HG02642 (cell line): ENCODE results near the gene MNDA.

ENCODE experiments used
- ATAC-seq: cut with Tn5 transposase; IDR thresholded peaks from one replicate; pipeline ENCODE4 v1.9.1; 2021; ENCODE audit warnings: mild to moderate bottlenecking; ENCODE audit not compliant: unreplicated experiment, poor library complexity

Gene MNDA

DNA sequence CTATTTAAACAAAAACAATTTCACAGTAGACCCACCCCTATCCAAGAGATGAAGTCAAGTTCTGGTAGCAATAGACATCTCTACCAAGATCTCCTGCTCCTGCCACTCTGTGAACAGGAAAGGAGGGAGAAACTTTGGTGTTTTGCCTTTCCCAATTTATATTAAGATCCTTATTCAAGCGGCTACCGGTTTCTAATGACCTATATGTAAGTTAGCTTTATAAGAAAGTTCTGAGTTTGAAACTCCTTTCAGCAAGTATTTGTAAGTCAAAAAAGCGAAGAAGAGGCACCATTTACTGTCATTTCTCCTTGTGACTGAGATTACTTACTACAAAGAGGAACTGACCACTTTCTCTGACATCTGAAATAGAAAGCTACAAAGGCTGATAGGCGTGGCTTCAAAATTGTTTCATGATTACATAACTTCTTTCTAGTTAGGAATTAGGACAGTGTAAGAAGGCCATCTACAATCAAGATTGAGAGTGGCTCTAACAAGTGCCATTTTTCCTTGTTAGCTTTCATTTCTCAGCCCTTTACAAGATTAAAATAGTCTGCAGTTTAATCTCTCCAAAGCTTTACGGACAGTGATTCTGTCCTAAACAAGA lies at the start of gene MNDA:
Gene MNDA (plus strand): TSS at position 448 of the 604 bp plus-strand sequence. CDS start 10,803 bp downstream, outside the sequence.
- ATAC-seq: peak; percentile 94

DNA sequence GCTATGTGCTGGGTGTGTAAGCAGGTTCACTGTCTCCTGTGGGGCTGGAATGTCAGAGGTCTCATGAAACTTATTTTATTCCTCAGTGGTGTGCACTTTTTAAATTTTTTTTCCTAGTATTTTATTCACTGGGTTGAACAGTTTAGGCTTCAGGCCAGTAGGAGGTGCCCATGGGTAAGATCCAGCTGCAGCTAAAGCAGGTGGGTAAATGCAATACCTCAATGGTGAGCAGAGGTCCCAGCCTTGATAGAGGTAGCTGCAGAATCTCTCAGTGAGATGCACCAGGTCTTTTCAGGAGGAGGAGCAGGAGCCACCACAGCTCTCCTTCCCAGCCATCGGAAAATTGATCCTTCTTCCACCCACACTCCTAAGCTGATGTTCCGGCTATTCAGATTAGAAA lies 37.5 kb upstream of the MNDA start:
- ATAC-seq: peak; percentile 57

- ATAC-seq: no peak
These were observed 36.9 kb upstream of the MNDA start for GRCh38 chr1:158794247-158794646.

GRCh38 chr1:158798531-158798930 lies 32.6 kb upstream of the MNDA start:
- ATAC-seq: no peak

DNA sequence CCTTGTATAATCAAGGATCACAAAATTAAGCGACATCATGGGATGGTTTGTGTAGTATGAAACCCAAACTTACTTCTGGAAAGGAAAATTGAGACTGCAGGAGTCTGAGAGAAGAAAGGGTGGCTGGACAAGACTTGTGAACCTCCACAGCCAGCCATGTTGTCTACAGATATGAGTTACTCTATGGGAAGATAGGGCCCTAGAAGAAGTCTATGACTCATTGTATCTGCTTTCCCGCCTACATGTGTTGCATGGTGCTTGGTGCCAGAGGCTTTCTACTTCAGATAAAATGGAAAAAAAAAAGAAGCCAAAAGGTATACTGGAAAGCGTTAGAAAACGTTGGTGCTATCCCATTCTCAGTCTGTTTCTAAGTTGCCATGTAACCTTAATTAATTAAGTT lies 31.5 kb upstream of the MNDA start:
- ATAC-seq: no peak

DNA sequence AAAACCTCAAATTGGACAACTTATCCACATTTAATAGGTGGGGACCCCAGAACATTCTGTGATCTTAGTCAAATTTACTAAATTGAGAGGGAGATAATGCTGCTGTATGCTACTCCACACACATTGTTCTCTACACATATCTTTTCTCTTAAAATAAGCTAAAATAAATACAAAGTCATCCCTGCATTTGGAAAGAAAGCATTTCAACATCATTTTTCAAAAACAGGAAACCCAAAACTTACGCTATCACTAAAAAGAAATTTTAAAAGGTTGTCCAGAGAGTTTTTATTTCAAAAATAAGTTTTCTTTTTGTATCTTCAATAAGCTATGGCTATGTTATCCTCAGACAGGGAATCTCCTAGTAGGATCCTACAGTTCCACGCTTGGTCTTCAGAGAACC lies 30.6 kb upstream of the MNDA start:
- ATAC-seq: no peak

DNA sequence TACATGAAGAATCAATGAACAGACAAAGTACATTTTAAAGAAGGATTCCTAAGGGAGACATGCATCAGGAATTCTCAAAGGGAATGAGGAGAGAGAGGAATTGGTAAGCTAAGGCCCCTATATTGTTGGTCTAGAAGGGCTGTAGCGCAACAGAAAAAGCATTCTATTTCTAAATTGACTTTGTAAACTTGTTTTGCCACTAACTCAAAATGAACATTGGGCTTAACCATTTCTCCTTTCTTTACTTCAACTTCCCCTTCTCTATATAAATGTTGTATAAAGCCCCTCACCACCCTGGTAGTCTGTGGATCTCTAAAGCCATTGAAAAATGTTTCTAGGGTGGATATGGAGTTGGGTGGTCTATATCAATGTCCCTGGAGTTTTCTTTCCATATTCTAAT lies 29.8 kb upstream of the MNDA start:
- ATAC-seq: no peak

DNA sequence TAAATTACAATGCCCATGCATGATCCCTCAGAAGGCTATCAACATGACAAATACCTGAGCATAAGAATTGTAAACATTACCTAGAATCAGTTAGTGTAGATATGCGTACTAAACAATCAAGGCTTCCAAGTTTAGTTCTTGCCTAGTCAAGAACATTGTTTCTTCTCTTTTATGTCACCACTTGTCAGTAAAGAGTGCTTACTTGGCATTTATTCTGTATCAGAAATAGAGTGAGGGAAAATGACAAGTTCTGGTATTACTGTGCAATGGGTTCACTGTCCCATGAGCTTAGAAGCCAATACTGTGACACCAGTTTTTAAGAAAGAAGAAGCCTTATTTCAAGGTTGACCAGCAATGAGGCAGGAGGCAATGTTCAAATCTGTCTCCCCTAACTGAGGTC lies 27.5 kb upstream of the MNDA start:
- no peak for ATAC-seq

DNA sequence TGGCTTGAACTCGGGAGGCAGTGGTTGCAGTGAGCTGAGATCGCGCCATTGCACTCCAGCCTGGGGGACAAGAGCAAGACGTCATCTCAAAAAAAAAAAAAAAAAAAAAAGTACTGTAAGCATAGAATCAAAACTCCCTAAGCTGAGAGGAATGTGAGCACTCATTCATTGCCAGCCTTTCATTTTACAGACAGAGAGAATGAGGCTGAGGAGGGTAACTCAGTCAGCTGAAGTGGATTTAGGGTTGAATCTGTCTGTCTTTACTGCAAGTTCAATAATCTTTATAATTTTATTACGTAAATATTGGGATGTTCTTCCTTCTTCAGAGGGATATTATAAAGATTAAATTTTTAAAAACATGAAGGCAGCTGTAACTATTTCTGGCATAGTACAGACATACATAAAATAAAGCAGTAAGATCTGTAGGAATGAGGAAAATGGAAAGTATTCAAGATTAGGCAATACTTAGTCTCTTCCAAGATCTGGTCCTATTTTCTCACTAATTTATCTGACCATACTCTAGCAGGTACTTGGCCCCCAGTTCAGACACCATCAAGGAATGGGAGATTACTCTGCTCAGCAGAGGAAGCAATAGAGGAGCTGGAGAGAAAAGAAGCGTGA lies 24.1 kb upstream of the MNDA start:
- ATAC-seq: no peak

DNA sequence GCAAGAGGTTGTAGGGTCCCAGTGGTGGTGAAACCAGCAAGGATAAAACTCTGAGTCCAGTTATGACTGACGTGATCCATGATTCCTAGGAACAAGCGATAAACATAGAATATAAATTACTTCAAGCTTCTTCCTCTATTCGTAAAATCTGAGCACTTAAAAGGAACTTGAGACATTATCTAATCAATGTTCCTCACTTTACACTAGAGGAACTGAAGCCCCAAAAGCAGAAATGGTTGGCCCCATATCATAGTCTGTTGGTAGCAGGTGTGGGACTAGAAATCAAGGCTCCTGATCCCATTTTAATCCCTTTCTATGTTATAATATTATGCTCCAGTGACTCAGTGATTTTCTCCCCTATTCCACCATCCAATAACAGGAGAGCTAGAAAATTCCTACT lies 21.9 kb upstream of the MNDA start:
- ATAC-seq: no peak

DNA sequence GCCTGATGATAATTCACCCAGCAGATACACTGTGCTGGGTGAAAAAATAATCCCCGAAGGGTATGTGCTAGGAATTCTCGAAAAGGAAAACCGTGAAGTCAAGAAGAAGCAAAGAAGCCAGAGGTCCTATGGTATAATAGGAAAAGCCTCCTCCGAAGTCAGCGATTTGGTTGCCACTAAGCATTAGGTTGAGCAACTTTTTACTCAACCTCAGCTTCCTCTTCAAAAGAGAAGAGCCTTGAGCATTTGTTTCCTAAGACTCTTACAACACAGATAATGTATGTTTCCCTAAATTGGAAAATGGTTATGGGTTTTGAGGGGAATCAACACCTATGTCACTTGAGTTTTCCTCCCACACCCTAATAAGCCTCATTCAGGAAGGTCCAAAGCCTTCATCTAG lies 21.3 kb upstream of the MNDA start:
- no peak for ATAC-seq

- no peak for ATAC-seq
These were observed 20.8 kb upstream of the MNDA start for GRCh38 chr1:158810311-158810710.

DNA sequence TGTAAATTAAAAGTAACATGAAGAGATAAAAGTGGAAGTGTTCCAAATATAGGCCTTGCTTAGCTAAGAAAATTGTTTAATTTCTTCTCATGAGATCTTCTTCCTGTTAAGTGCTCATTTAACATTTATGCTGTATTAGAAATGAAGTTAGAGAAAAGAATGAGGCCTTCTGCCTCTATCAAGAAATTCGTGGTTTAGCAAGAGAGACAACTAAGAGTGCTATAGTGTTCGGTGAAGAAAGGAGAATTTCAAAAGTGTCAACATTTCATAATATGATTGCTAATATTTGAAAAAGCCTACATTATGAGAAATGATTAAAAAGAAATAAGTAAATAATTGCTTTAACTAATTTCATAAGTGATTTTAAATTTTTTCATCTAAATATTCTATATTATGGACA lies 18.8 kb upstream of the MNDA start:
- ATAC-seq: no peak

GRCh38 chr1:158813164-158813563 lies 18.0 kb upstream of the MNDA start:
- no peak for ATAC-seq

- no peak for ATAC-seq
These were observed 16.2 kb upstream of the MNDA start for GRCh38 chr1:158814970-158815369.

GRCh38 chr1:158818560-158818959 lies 12.6 kb upstream of the MNDA start:
- ATAC-seq: no peak

GRCh38 chr1:158818975-158819431 lies 12.1 kb upstream of the MNDA start:
- ATAC-seq: peak; percentile 9

DNA sequence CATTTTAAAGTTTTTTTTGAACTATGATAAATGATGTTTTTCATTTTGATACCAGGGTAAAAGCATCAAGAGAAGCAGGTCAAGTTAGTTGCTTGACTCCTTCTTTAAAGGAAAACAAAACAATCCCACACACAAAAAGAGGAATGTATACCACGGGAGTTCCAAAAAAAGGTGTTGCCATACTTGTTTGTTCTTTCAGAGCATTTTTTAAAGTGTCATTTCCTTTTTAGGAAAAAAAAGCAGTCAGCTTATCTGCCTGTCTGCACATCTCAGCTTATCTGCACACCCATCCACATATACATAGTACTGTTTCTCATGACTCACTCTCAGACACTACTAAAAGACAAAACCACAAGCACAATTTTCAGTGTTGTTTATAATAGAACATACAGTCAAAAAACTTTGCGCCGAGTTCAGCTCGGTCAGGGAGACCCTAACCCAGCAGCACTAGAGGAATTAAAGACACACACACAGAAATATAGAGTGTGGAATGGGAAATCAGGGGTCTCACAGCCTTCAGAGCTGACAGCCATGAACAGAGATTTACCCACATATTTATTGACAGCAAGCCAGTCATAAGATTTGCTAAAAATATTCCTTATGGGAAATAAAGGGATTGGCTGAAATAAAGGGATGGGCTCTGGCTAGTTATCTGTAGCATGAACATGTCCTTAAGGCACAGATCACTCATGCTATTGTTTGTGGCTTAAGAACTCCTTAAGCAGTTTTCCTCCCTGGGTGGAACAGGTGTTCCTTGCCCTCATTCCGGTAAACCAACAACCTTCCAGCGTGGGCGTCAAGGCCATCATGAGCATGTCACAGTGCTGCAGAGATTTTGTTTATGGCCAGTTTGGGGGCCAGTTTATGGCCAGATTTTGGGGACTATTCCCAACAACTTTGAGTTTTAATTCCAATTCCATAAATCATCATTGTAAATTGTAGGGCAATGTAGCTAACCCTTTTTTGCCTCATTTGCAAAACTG lies 11.4 kb upstream of the MNDA start:
- peak; percentile 60 for ATAC-seq

- no peak for ATAC-seq
These were observed 9.4 kb upstream of the MNDA start for GRCh38 chr1:158821723-158822122.

- peak; percentile 62 for ATAC-seq
These were observed 975 bp upstream of the MNDA start for GRCh38 chr1:158830074-158830677.

GRCh38 chr1:158833264-158833663 lies 2.1 kb downstream of the MNDA start:
- ATAC-seq: no peak
